Panc1 (cell line): Measurements from ENCODE around the gene OR2H2. TPM values are rescaled to one million over a fixed set of nuclear protein-coding genes. Genes with fewer than 3 reads are reported as not detected.

Experiments
- ATAC-seq: fragments of 200-7000 bp; cut with Tn5 transposase; 2 replicates; pipeline ENCODE4 v1.9.1; 2020; ENCODE audit warnings: mild to moderate bottlenecking, moderate library complexity
- BruUV-seq: library from RNA; stranded (reverse); fragments of 400-500 nt; replicated peaks from 2 replicates; lab custom pipeline; 2021; lab: Mats Ljungman, UMichigan
- CTCF ChIA-PET: fragments of 300-600 bp; sonication (Branson Sonifier 250); formaldehyde crosslinking; loops from one replicate; lab custom pipeline; 2022; ENCODE audit warnings: antibody characterized with exemption; lab: Charles Lee
- POLR2A ChIA-PET: fragments of 300-600 bp; sonication (Branson Sonifier 250); formaldehyde crosslinking; loops from one replicate; lab custom pipeline; 2022; ENCODE audit warnings: antibody characterized with exemption; lab: Charles Lee
- DNase-seq: peaks from one replicate; pipeline ENCODE4 v3.0.0-alpha.2; 2010; ENCODE audit warnings: low read depth, low spot score
- H3K27ac ChIP-seq: 2 replicates; pipeline ENCODE4 v1.5.1; 2011; ENCODE audit warnings: mild to moderate bottlenecking, low read length, inconsistent platforms
- H3K27me3 ChIP-seq: fragments of 200-500 bp; sonication (Bioruptor generic); 2 replicates; pipeline ENCODE4 v1.6.0; 2014; ENCODE audit warnings: low read length, inconsistent platforms; ENCODE audit not compliant: control insufficient read depth, insufficient read depth
- H3K36me3 ChIP-seq: fragments of 200-500 bp; sonication (Bioruptor generic); 2 replicates; pipeline ENCODE4 v1.5.1; 2014; ENCODE audit warnings: inconsistent platforms, mild to moderate bottlenecking, low read length, moderate library complexity; ENCODE audit not compliant: control insufficient read depth, insufficient read depth
- H3K4me1 ChIP-seq: 2 replicates; pipeline ENCODE4 v1.5.1; 2011; ENCODE audit warnings: inconsistent platforms, mild to moderate bottlenecking, low read length, moderate library complexity; ENCODE audit not compliant: control insufficient read depth, insufficient read depth
- H3K4me3 ChIP-seq, 2 experiments: 2 replicates each; pipeline ENCODE4 v1.5.1; 2011 to 2012; ENCODE audit warnings: low read depth in 2 of 2, low read length in 2 of 2, mild to moderate bottlenecking in 2 of 2, inconsistent platforms in 1 of 2, moderate library complexity in 1 of 2
- H3K9me3 ChIP-seq: fragments of 200-500 bp; sonication (Bioruptor generic); 2 replicates; pipeline ENCODE4 v1.5.1; 2014; ENCODE audit warnings: low read depth, mild to moderate bottlenecking, inconsistent platforms, low read length, moderate library complexity; ENCODE audit not compliant: control insufficient read depth, insufficient read depth
- POLR2AphosphoS5 ChIP-seq: IDR thresholded peaks from 2 replicates; pipeline ENCODE4 v1.6.1; 2012; ENCODE audit warnings: mild to moderate bottlenecking, low read depth, low read length, moderate library complexity
- SIN3A ChIP-seq: IDR thresholded peaks from 2 replicates; pipeline ENCODE4 v1.6.1; 2012; ENCODE audit warnings: low read depth, mild to moderate bottlenecking, low read length, moderate library complexity, borderline replicate concordance; ENCODE audit not compliant: insufficient read depth
- TCF7L2 ChIP-seq: IDR thresholded peaks from 2 replicates; pipeline ENCODE4 v1.6.1; 2011; ENCODE audit warnings: mild to moderate bottlenecking, low read depth, low read length, inconsistent platforms
- in situ Hi-C: cut with HindIII; loops from 2 replicates; pipeline ENCODE4 v1.10.0; 2016; ENCODE audit warnings: low sequenced_read_pairs, low pct_unique_long_range_greater_than_20kb
- intact Hi-C: fragments of 100-400 bp; cut with micrococcal nuclease; formaldehyde crosslinking; loops from one replicate; pipeline ENCODE4 v1.10.0; 2022; ENCODE audit not compliant: unreplicated experiment
- total RNA-seq: library from RNA; stranded (reverse); gene quantifications from one replicate; pipeline ENCODE4 v1.2.1, GENCODE V29; 2021; ENCODE audit not compliant: unreplicated experiment
- TF ChIP-seq, protein P1 (sequence below), 2 experiments: IDR thresholded peaks; 2 replicates each; pipeline ENCODE4 v1.6.1; 2011 to 2012; ENCODE audit warnings: low read depth in 2 of 2, control low read depth in 1 of 2, low read length in 1 of 2, mild to moderate bottlenecking in 1 of 2, moderate library complexity in 1 of 2; ENCODE audit not compliant: insufficient read depth in 1 of 2
- TF ChIP-seq, protein P2 (sequence below): fragments of 450-650 bp; IDR thresholded peaks from 2 replicates; pipeline ENCODE4 v1.5.1; 2017; ENCODE audit warnings: mild to moderate bottlenecking

Gene OR2H2
- total RNA-seq, 1 experiment from 2014 or later, result not detected

DNA sequence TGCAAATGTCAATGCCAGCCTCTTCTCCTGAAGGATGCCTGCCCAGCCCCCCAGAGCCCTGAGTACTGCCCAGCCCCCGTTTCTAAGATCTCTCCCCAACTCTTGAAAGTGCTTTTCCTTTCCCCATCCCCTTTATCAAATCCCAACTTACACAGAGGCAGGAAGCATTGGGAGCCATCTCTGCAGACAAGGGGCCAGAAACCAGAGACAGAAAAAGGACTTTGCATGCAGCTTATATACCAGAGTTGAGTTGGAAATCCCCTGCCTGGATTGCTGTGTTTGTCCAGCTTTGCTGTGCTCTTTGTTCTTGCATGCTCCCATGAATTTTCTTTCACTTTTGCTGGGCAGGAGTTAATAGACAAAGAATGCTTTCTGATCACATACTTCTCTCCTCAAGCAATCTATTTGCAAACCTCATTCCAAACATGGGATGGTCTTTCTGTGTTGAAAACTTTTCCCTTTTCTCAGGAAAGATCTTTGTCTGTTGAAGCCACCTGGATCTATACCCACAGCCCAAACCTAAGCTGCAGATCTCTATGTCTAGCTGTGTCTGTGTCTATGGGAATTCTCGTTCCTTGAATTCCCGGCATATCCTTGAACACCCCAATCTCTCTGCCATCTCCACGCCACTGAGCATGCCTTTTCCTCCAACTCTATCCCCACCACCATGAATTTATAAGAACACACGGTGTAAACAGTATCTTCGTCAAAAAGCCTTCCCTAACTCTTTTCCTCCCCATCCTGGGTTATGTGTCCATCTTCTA is 25.2 kb upstream of the OR2H2 start, which contains the start of gene UBD:
Gene UBD, minus strand, starts transcription at position 209 of the 764 bp plus-strand sequence. Its CDS starts 31 bp downstream, at position 178.
- no peaks in the 10 kb centered on the region for H3K4me1 ChIP-seq
- BruUV-seq, result no TSS peak
- POLR2A ChIA-PET, result no interaction called here
- no peak for ATAC-seq
- intact Hi-C loops (no loop called here), in situ Hi-C loops (no loop called here)
- no peak within 1 kb of the TSS for H3K4me3 ChIP-seq
- no peaks in the 10 kb centered on the region for H3K9me3 ChIP-seq
- H3K36me3 ChIP-seq, result no peaks in the 10 kb centered on the region
- DNase-seq, result no peak
- CTCF ChIA-PET, result no interaction called here
- H3K27me3 ChIP-seq, result no peaks in the 10 kb centered on the region
- TF ChIP-seq POLR2AphosphoS5 (no peak), TCF7L2 (no peak), SIN3A (no peak)
- TF ChIP-seq, protein P1, sequence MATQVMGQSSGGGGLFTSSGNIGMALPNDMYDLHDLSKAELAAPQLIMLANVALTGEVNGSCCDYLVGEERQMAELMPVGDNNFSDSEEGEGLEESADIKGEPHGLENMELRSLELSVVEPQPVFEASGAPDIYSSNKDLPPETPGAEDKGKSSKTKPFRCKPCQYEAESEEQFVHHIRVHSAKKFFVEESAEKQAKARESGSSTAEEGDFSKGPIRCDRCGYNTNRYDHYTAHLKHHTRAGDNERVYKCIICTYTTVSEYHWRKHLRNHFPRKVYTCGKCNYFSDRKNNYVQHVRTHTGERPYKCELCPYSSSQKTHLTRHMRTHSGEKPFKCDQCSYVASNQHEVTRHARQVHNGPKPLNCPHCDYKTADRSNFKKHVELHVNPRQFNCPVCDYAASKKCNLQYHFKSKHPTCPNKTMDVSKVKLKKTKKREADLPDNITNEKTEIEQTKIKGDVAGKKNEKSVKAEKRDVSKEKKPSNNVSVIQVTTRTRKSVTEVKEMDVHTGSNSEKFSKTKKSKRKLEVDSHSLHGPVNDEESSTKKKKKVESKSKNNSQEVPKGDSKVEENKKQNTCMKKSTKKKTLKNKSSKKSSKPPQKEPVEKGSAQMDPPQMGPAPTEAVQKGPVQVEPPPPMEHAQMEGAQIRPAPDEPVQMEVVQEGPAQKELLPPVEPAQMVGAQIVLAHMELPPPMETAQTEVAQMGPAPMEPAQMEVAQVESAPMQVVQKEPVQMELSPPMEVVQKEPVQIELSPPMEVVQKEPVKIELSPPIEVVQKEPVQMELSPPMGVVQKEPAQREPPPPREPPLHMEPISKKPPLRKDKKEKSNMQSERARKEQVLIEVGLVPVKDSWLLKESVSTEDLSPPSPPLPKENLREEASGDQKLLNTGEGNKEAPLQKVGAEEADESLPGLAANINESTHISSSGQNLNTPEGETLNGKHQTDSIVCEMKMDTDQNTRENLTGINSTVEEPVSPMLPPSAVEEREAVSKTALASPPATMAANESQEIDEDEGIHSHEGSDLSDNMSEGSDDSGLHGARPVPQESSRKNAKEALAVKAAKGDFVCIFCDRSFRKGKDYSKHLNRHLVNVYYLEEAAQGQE (IDR thresholded peaks at IDR 0.05; ENCODE audit: insufficient read depth in 1 of 2, low read depth in 2 of 2, low read length in 1 of 2), result no peak
- TF ChIP-seq, protein P2, sequence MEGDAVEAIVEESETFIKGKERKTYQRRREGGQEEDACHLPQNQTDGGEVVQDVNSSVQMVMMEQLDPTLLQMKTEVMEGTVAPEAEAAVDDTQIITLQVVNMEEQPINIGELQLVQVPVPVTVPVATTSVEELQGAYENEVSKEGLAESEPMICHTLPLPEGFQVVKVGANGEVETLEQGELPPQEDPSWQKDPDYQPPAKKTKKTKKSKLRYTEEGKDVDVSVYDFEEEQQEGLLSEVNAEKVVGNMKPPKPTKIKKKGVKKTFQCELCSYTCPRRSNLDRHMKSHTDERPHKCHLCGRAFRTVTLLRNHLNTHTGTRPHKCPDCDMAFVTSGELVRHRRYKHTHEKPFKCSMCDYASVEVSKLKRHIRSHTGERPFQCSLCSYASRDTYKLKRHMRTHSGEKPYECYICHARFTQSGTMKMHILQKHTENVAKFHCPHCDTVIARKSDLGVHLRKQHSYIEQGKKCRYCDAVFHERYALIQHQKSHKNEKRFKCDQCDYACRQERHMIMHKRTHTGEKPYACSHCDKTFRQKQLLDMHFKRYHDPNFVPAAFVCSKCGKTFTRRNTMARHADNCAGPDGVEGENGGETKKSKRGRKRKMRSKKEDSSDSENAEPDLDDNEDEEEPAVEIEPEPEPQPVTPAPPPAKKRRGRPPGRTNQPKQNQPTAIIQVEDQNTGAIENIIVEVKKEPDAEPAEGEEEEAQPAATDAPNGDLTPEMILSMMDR, result no peak
- no peak within 1 kb of the TSS for H3K27ac ChIP-seq

DNA sequence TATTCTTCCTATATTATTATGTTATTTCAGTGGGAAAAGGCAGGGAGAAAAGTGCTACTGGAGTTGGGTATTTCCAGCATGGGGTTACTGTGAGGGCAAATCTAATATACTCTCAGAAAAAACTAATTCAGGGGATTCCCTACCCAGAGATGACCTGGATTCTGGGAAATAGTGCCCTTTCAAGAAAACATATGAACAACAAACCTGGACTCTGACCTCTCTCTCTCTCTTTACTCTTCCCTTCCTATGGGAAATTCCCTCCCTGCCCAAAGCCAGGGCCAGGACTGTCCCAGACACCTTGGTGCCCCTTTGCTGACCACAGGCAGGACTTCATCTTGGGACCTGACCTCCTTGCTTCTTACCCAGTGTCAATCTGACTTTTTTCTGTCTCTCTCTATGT is 23.8 kb upstream of the OR2H2 start:
- Histone ChIP-seq H3K9me3 (no peaks in the 10 kb centered on the region), H3K27me3 (0 out of 2 replicates have a peak, but pooled peaks cover 5% of the 10 kb centered on the region), H3K36me3 (no peaks in the 10 kb centered on the region), H3K4me1 (no peaks in the 10 kb centered on the region), H3K4me3 (no peak overlapping the region), H3K27ac (no peak overlapping the region)
- ATAC-seq, result no peak
- TF ChIP-seq, protein P1 (IDR thresholded peaks at IDR 0.05; ENCODE audit: insufficient read depth in 1 of 2, low read depth in 2 of 2, low read length in 1 of 2), result no peak
- no peak for TF ChIP-seq SIN3A
- ChIA-PET CTCF (no interaction called here), POLR2A (no interaction called here)
- in situ Hi-C loops, result no loop called here
- intact Hi-C loops, result no loop called here
- BruUV-seq, result no TSS peak
- no peak for DNase-seq
